Amygdala (tissue), 56 donors: Measurements from ENCODE around the gene MMAB.

Experiments
- DNase-seq, 56 donors: peaks; one replicate each; lab custom pipeline; 2025; lab: John Stamatoyannopoulos, UW

MMAB gene

GRCh38 chr12:109573029-109573913 is at the start of gene MMAB, which contains the start of gene MVK:
TSS of gene MMAB (minus strand) at chr12:109573504. CDS start at chr12:109573480, 24 bp downstream.
TSS of gene MVK (plus strand) at chr12:109573794. CDS start at chr12:109574823, 1,029 bp downstream.
- DNase-seq: peak; percentile 86 to 99 (median 98)

GRCh38 chr12:109621901-109622364 is 48.6 kb upstream of the MMAB start:
- no peak for DNase-seq

- DNase-seq: peak in 1 of 56 donors; percentile 42
Observed at GRCh38 chr12:109621211-109621694, 47.9 kb upstream of the MMAB start.

- no peak for DNase-seq
Observed at GRCh38 chr12:109619002-109619604, 45.8 kb upstream of the MMAB start.

- DNase-seq: no peak
Observed at GRCh38 chr12:109618082-109618481, 44.8 kb upstream of the MMAB start.

GRCh38 chr12:109617491-109617890 is 44.2 kb upstream of the MMAB start:
- DNase-seq: peak in 53 of 56 donors; percentile 18 to 91 (median 71)

GRCh38 chr12:109615556-109616229 is 42.4 kb upstream of the MMAB start:
- DNase-seq: no peak

- DNase-seq: peak in 11 of 56 donors; percentile 10 to 62 (median 36)
Observed at GRCh38 chr12:109613649-109614455, 40.5 kb upstream of the MMAB start.

GRCh38 chr12:109612975-109613502 is 39.7 kb upstream of the MMAB start:
- peak in 1 of 56 donors; percentile 19 for DNase-seq

- DNase-seq: no peak
Observed at GRCh38 chr12:109612003-109612402, 38.7 kb upstream of the MMAB start.

- no peak for DNase-seq
Observed at GRCh38 chr12:109611223-109611622, 37.9 kb upstream of the MMAB start.

GRCh38 chr12:109610523-109610922 is 37.2 kb upstream of the MMAB start:
- no peak for DNase-seq

- DNase-seq: no peak
Observed at GRCh38 chr12:109609342-109609741, 36.0 kb upstream of the MMAB start.

- no peak for DNase-seq
Observed at GRCh38 chr12:109608793-109609192, 35.5 kb upstream of the MMAB start.

GRCh38 chr12:109608270-109608669 is 35.0 kb upstream of the MMAB start:
- no peak for DNase-seq

GRCh38 chr12:109607618-109608017 is 34.3 kb upstream of the MMAB start:
- no peak for DNase-seq

- DNase-seq: peak in 45 of 56 donors; percentile 6 to 80 (median 49)
Observed at GRCh38 chr12:109606320-109607028, 33.2 kb upstream of the MMAB start.

- no peak for DNase-seq
Observed at GRCh38 chr12:109605599-109606228, 32.4 kb upstream of the MMAB start.
